Large intestine (tissue), 3 donors: Measurements from ENCODE around the gene ATP10A. TPM values are rescaled to one million over a fixed set of nuclear protein-coding genes. Genes with fewer than 3 reads are reported as not detected.

Experiments used
- DNase-seq, 2 donors: peaks; one replicate each; pipeline versions ENCODE4 v3.0.0 to v3.0.0-alpha.2; 2013
- H3K27ac ChIP-seq: one replicate; pipeline ENCODE4 v1.5.1; 2013; ENCODE audit warnings: low read length
- H3K27me3 ChIP-seq: 2 replicates; pipeline ENCODE4 v1.6.1; 2013; ENCODE audit warnings: low read length; ENCODE audit not compliant: control insufficient read depth, insufficient read depth
- H3K36me3 ChIP-seq: 2 replicates; pipeline ENCODE4 v1.6.1; 2013; ENCODE audit warnings: low read length; ENCODE audit not compliant: control insufficient read depth, insufficient read depth
- H3K4me1 ChIP-seq: one replicate; pipeline ENCODE4 v1.6.1; 2013; ENCODE audit warnings: low read length; ENCODE audit not compliant: control insufficient read depth, insufficient read depth
- H3K4me3 ChIP-seq: one replicate; pipeline ENCODE4 v1.5.1; 2013; ENCODE audit warnings: low read length
- H3K9me3 ChIP-seq: one replicate; pipeline ENCODE4 v1.6.1; 2013; ENCODE audit warnings: mild to moderate bottlenecking, low read depth, low read length, moderate library complexity; ENCODE audit not compliant: control insufficient read depth
- WGBS: methylation state at CpG from one replicate; pipeline ENCODE4 v1.1.5; 2013; ENCODE audit warnings: low lambda C conversion rate; ENCODE audit not compliant: insufficient coverage; 5-methylcytosine and 5-hydroxymethylcytosine counted together
- polyA plus RNA-seq: library from polyadenylated mRNA; unstranded; fragments of 120-200 nt; gene quantifications from one replicate; pipeline ENCODE4 v1.2.1, GENCODE V29; 2013

Gene ATP10A
- polyA plus RNA-seq, 1 donor, result 2.2 TPM

DNA sequence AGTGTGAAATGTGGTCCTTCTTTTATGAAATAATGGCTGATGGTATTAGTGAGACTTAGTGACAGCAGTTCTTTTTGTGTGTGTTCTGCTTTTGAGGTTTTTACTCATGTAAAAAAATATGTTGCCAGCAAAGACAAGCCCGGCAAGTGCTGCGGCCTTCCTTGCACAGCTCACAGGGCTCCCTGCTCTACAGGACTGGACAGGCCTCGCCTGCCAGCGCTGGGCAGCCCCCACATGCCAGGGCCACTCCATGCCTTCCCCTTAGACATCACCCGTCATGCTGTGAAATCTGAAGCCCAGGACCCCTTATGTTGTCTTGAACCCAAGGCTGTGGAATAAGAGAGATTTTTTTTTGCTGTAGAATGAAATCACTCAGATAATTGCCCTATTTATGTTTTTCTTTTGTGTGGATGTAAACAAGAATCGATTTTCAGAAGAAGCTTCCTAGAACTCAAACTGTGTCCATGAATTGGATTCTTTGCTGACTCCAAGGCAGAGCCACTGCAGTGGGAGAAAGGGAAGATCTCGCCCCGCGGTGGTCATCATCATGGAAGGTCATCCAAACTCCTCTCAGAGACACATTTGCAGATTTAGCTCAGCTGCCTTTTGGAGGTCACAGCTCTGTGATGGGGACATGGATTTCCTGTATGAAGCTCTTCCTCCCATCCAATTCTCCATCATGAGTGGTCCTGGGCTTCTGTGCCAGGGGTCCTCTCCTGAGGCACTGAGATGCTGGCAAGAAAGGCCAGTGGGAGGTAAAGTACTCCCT, 150.8 kb downstream of the ATP10A start:
- Histone ChIP-seq H3K4me3 (no peak overlapping the region), H3K36me3 (no peaks in the 10 kb centered on the region), H3K9me3 (no peaks in the 10 kb centered on the region), H3K4me1 (no peaks in the 10 kb centered on the region), H3K27me3 (no peaks in the 10 kb centered on the region), H3K27ac (no peak overlapping the region)
- no peak for DNase-seq
- no CpG with 5 or more reads among the region's 9 CpGs for WGBS

DNA sequence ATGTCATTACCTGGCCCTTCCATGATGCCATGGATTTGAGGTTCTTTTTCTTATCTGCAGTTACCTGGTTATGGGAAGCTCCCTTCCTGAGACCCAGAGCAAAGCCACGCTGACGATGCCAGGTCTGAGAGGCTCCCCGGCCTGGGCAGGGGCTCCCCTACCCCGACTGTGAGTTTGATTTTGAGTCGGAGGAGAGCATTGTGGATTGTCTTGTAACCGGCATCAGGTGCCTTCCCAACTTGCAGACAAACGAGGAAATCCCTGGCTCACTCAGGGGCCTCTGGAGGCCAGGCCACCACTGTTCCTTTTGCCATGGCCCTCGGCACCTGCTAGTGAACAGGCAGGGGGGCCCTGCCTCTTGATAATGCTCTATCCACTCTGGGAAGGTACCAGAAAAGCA, 151.4 kb downstream of the ATP10A start:
- Histone ChIP-seq H3K27me3 (no peaks in the 10 kb centered on the region), H3K4me1 (no peaks in the 10 kb centered on the region), H3K36me3 (no peaks in the 10 kb centered on the region), H3K9me3 (no peaks in the 10 kb centered on the region), H3K27ac (no peak overlapping the region), H3K4me3 (no peak overlapping the region)
- WGBS, result no CpG with 5 or more reads among the region's 8 CpGs
- DNase-seq, result no peak

DNA sequence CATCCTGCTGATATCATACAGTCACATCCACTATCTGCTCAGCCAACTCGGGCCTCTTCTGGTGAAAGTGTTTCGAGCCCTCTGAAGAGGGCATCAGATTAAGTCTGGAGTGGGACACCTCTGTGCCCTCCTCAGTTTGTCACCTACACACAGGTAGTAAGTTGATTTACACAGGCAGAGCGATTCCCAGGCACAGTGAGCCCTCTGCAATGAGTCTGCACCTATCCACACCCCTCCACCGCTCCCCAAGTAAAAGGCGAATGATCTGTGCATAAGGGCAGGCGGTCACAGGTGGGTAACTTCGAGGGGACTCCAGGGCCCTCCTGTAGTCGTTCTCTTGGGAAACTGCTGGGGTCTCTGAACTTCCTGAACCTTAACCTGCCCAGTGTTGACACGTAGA, 152.0 kb downstream of the ATP10A start:
- no peak for DNase-seq
- no CpG with 5 or more reads among the region's 9 CpGs for WGBS
- Histone ChIP-seq H3K36me3 (no peaks in the 10 kb centered on the region), H3K4me3 (no peak overlapping the region), H3K27me3 (no peaks in the 10 kb centered on the region), H3K27ac (no peak overlapping the region), H3K9me3 (no peaks in the 10 kb centered on the region), H3K4me1 (no peaks in the 10 kb centered on the region)

DNA sequence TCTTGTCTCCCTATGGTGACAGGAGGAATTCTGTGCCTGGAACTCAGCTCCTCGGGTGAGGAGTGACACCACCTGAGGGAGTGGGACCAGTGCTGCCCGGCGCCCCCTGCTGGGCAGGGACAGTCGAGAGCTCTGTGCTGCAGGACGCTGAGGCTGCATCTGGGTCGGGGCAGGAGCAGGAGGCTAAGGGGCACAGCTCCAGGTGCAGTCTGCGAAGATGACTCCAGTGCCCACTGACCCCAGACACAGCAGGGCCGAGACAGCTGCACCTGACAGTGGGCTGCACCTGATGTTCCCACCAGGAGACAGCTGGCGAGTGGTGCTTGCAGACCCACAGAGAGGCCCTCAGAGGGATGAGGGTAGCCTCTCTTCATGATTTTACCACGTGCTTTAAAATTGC, 152.9 kb downstream of the ATP10A start:
- Histone ChIP-seq H3K27ac (no peak overlapping the region), H3K27me3 (no peaks in the 10 kb centered on the region), H3K4me1 (no peaks in the 10 kb centered on the region), H3K36me3 (no peaks in the 10 kb centered on the region), H3K4me3 (no peak overlapping the region), H3K9me3 (no peaks in the 10 kb centered on the region)
- peak; percentile 20 to 22 for DNase-seq
- 100% methylated on average over 1 of the region's 10 CpGs for WGBS

DNA sequence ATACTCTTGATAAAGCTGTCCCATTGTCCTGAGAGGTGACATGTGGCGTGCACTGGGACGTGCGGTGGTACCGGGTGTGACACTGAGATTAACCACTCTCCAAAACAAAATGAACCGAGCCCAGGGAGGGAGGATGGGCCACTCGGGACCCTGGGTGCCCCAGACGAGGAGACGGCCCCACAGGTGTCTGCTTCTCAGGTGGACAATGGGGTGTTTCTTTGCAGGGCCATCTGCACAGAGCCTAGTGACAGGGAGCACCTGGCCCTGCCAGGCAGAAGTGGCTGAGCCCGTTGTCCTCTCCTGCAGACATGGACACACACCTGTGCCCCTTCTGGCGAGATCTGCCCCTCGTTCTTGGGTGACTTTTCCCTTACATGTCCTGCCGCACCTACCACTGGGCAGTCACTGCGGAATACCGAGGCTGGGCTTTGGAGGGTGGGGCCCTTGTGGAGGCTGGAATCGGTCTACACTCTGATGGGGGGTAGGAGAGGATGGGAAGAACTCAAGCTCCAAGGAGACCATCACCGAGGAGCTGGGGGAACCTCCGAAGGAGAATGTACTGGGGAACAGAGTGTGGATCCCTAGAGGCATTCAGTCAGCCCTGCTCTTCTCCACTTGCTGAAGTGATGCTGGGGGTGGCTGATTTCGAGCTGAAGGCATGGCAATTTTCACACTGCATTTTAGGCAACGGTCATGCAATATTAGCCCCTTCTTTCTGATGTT, 153.5 kb downstream of the ATP10A start:
- H3K27me3 ChIP-seq, result no peaks in the 10 kb centered on the region
- WGBS, result no CpG with 5 or more reads among the region's 19 CpGs
- no peaks in the 10 kb centered on the region for H3K36me3 ChIP-seq
- no peaks in the 10 kb centered on the region for H3K4me1 ChIP-seq
- DNase-seq, result no peak
- no peak overlapping the region for H3K4me3 ChIP-seq
- no peaks in the 10 kb centered on the region for H3K9me3 ChIP-seq
- no peak overlapping the region for H3K27ac ChIP-seq

DNA sequence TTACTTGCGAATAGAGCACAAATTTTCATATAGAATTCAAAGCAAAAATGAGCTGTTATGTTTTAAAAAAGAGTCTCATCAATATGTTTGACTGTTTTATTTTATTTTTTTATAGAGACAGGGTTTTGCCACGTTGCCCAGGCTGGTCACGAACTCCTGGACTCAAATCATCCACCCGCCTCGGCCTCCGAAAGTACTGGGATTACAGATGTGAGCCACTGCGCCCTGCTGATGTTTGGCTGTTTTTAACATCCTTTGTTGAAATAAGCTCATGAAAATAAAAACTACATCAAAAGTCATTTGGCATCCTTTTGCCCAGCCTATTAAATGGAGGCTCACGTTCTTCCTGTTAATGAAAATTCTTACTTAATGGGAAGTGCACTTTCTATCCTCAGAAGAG, 154.7 kb downstream of the ATP10A start:
- Histone ChIP-seq H3K4me3 (no peak overlapping the region), H3K27ac (no peak overlapping the region), H3K36me3 (no peaks in the 10 kb centered on the region), H3K9me3 (no peaks in the 10 kb centered on the region), H3K4me1 (no peaks in the 10 kb centered on the region), H3K27me3 (no peaks in the 10 kb centered on the region)
- DNase-seq, result no peak
- WGBS, result 77% methylated on average over 2 of the region's 8 CpGs

DNA sequence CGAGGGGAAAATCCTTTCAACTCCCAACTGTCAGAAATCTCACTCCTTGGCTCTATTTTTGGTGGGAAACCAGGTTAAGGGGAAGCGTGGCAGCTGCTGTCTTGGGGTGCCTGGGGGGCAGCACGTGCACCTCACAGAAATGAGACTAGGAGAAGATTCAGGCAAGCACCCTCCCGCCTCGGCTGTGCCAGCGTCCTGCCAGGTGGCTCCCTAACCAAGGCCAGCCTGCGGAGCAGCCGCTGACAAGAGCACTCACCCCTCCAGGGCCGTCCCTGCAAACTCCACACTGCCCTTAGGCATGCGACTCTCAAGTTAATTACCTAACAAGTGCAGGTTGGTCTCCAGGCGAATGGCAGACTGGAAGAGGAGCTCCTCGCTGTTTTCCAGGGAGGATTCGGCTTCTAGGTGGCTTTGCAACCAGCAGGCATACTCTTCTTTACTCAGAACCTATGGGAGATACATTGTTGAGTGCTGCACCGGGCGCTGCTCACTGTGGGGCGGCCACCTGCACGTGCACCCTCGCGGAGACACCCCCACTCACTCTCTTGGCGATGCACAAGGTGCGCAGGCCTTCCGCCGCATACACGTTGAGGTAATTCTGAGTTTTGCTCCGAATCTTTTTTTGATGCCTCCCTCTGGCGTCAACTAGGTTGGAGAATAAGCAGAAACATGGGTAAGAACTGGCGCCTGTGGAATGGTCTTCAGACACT, 155.3 kb downstream of the ATP10A start:
- Histone ChIP-seq H3K27ac (no peak overlapping the region), H3K27me3 (no peaks in the 10 kb centered on the region), H3K9me3 (no peaks in the 10 kb centered on the region), H3K36me3 (no peaks in the 10 kb centered on the region), H3K4me3 (no peak overlapping the region), H3K4me1 (no peaks in the 10 kb centered on the region)
- WGBS, result 100% methylated on average over 2 of the region's 27 CpGs
- DNase-seq, result no peak

DNA sequence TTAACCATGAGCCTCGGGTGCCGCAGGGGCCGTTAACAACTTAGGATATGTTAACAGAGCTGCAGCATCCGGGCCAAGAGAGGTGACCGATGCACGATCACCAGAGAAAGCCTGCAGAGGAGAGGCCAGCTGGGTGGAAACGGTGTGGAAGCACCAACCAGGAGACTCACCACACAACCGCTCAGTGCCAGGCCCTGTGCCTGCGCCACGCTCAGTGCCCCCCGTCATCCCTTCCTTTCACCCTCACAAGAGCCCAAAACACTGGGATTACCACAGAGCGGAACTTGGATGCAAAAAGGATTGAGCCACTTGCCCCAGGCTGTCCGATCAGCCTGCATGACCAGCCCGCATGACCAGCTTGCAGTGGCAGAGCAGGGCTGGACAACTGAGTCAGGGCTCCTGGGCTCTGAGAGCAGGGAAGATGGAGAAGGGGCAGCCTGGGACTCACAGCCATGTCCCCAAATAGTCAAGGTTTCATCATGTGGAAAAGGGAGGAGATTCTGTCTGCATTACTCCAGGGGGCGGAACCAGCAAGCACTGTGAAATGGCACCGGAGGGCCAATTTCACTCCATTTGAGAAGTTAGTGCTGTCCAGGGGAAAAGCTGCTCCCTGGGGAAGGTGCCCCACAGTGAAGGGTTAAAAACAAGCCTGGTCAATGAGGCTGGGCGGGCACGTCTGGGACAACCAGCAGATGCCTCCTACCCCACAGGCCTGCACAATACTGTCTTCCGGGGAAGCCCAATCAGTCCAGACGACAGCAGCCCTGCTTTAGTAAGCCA, 156.8 kb downstream of the ATP10A start:
- WGBS, result 100% methylated on average over 1 of the region's 20 CpGs
- DNase-seq, result no peak
- Histone ChIP-seq H3K9me3 (no peaks in the 10 kb centered on the region), H3K27ac (no peak overlapping the region), H3K36me3 (no peaks in the 10 kb centered on the region), H3K4me3 (no peak overlapping the region), H3K27me3 (no peaks in the 10 kb centered on the region), H3K4me1 (no peaks in the 10 kb centered on the region)

DNA sequence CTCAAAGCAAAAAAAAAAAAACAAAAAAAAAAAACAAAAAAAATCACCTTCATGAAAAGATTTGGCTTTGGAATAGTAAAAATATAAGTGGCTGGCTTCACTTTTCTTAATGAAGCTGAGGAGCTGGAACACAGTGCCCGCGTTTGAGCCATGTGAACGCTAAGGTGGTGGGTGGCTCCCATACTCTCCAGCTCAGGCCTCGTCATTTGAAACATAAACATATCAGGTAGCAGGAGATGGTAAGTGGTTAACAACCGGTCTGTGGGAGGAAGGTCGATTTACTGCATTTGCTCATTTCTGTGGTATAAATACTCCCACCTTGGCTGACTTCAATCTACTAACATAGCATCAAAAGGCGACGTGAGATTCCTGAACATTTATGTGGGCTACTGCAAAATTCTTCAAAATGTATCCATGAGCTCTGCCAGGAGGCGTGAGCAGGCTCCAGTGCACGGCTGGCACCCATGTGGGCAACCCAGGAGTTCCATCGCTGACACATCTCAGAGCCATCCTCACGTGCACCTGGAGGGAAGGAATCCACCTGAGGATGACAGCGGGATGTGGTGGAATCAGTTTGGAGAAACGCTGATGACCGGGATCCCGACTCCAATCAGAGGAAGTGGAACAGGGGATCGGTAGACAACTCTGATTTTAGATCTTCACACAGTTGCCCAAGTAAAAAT, 157.6 kb downstream of the ATP10A start:
- DNase-seq, result no peak
- 89% methylated on average over 3 of the region's 17 CpGs for WGBS
- H3K4me3 ChIP-seq, result no peak overlapping the region
- no peaks in the 10 kb centered on the region for H3K9me3 ChIP-seq
- no peaks in the 10 kb centered on the region for H3K27me3 ChIP-seq
- no peaks in the 10 kb centered on the region for H3K36me3 ChIP-seq
- no peak overlapping the region for H3K27ac ChIP-seq
- H3K4me1 ChIP-seq, result no peaks in the 10 kb centered on the region
